Measurements from ENCODE around the gene TMEM17.

Gene TMEM17

DNA sequence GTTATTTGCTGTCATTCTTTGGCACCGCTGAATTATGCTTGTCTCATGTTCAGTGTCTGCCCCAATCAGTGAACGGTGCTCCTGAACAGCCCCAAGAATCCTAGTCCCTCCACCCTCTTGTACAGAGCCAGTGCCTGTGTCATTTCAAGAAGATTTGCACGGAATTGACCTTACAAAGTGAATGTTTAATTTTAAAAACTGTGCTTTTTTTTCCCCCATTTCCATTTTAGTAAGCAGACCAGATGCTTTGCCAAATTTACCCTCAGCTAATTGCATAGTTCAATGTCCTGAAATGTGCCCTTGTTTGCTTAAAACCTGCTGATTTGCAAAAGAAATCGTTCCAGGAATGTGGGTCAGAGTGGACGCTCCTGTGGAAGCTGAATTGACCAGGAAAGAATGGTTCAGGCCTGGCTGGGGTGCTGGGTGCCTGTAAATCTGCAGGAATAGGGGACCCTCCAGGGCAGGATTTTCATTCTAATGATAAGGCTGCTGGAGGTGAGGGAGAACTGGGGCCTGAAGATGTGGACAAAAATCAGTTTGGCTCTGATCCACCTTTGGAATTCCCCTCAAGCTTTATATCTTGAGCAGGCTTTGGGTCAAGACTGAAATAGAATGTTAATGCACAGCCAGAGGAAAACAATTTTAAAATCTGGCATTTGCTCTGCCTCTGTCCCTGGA lies 20.1 kb downstream of the TMEM17 start:
- H3K9me3 ChIP-seq (ENCODE audit: control insufficient read depth in 1 of 2, low read length in 2 of 2): no peaks in the 10 kb centered on the region
- peaks cover 0 to 30% of the 10 kb centered on the region in 2 donors for H3K4me1 ChIP-seq (ENCODE audit: control insufficient read depth in 1 of 2, insufficient read depth in 2 of 2, low read length in 2 of 2)
- H3K4me3 ChIP-seq (ENCODE audit: low read depth in 1 of 2, low read length in 2 of 2): no peak overlapping the region
- no peak overlapping the region for H3K27ac ChIP-seq (ENCODE audit: low read length)
- H3K36me3 ChIP-seq (ENCODE audit: control insufficient read depth in 1 of 2, insufficient read depth in 2 of 2, low read length in 2 of 2): no peaks in the 10 kb centered on the region
- no peaks in the 10 kb centered on the region for H3K27me3 ChIP-seq (ENCODE audit: low read depth, low read length)

- Histone ChIP-seq H3K4me3 (ENCODE audit: low read depth in 1 of 2, low read length in 2 of 2) (no peak overlapping the region), H3K36me3 (ENCODE audit: control insufficient read depth in 1 of 2, insufficient read depth in 2 of 2, low read length in 2 of 2) (no peaks in the 10 kb centered on the region), H3K27me3 (ENCODE audit: low read depth, low read length) (no peaks in the 10 kb centered on the region), H3K27ac (ENCODE audit: low read length) (no peak overlapping the region), H3K9me3 (ENCODE audit: control insufficient read depth in 1 of 2, low read length in 2 of 2) (no peaks in the 10 kb centered on the region), H3K4me1 (ENCODE audit: control insufficient read depth in 1 of 2, insufficient read depth in 2 of 2, low read length in 2 of 2) (peaks cover 0 to 18% of the 10 kb centered on the region in 2 donors)
Observed at GRCh38 chr2:62482558-62483352, 23.2 kb downstream of the TMEM17 start.

- no peak overlapping the region for H3K27ac ChIP-seq (ENCODE audit: low read length)
- H3K36me3 ChIP-seq (ENCODE audit: control insufficient read depth in 1 of 2, insufficient read depth in 2 of 2, low read length in 2 of 2): no peaks in the 10 kb centered on the region
- H3K27me3 ChIP-seq (ENCODE audit: low read depth, low read length): no peaks in the 10 kb centered on the region
- no peak overlapping the region for H3K4me3 ChIP-seq (ENCODE audit: low read depth in 1 of 2, low read length in 2 of 2)
- H3K4me1 ChIP-seq (ENCODE audit: control insufficient read depth in 1 of 2, insufficient read depth in 2 of 2, low read length in 2 of 2): peaks cover 4 to 19% of the 10 kb centered on the region in 2 donors
- no peaks in the 10 kb centered on the region for H3K9me3 ChIP-seq (ENCODE audit: control insufficient read depth in 1 of 2, low read length in 2 of 2)
Observed at GRCh38 chr2:62479917-62480316, 26.1 kb downstream of the TMEM17 start.

GRCh38 chr2:62478093-62478580 lies 27.9 kb downstream of the TMEM17 start:
- Histone ChIP-seq H3K27me3 (ENCODE audit: low read depth, low read length) (no peaks in the 10 kb centered on the region), H3K27ac (ENCODE audit: low read length) (no peak overlapping the region), H3K4me3 (ENCODE audit: low read depth in 1 of 2, low read length in 2 of 2) (no peak overlapping the region), H3K36me3 (ENCODE audit: control insufficient read depth in 1 of 2, insufficient read depth in 2 of 2, low read length in 2 of 2) (no peaks in the 10 kb centered on the region), H3K9me3 (ENCODE audit: control insufficient read depth in 1 of 2, low read length in 2 of 2) (no peaks in the 10 kb centered on the region), H3K4me1 (ENCODE audit: control insufficient read depth in 1 of 2, insufficient read depth in 2 of 2, low read length in 2 of 2) (peaks cover 4 to 31% of the 10 kb centered on the region in 2 donors)

DNA sequence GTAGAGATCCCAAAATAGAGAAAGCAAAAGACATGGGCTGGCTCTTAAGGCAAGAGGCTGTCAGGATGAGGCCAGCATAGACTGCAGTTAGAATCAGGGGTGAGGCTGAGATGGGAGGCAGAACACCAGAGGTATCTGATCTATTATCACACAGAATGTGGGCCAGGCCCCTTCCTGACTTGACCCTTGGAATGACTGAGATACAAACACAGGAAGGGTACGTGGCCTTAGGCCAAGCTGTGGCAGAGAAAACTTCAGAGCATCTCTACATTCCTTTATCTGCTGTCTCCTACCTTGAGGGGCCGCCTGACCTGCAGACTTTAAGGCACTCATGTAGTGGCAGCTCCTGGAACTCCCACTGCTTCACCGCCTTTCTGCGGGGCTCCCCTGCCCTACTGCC lies 28.4 kb downstream of the TMEM17 start:
- H3K27ac ChIP-seq (ENCODE audit: low read length): no peak overlapping the region
- H3K4me3 ChIP-seq (ENCODE audit: low read depth in 1 of 2, low read length in 2 of 2): no peak overlapping the region
- H3K27me3 ChIP-seq (ENCODE audit: low read depth, low read length): no peaks in the 10 kb centered on the region
- no peaks in the 10 kb centered on the region for H3K9me3 ChIP-seq (ENCODE audit: control insufficient read depth in 1 of 2, low read length in 2 of 2)
- H3K36me3 ChIP-seq (ENCODE audit: control insufficient read depth in 1 of 2, insufficient read depth in 2 of 2, low read length in 2 of 2): no peaks in the 10 kb centered on the region
- H3K4me1 ChIP-seq (ENCODE audit: control insufficient read depth in 1 of 2, insufficient read depth in 2 of 2, low read length in 2 of 2): peaks cover 4 to 33% of the 10 kb centered on the region in 2 donors

DNA sequence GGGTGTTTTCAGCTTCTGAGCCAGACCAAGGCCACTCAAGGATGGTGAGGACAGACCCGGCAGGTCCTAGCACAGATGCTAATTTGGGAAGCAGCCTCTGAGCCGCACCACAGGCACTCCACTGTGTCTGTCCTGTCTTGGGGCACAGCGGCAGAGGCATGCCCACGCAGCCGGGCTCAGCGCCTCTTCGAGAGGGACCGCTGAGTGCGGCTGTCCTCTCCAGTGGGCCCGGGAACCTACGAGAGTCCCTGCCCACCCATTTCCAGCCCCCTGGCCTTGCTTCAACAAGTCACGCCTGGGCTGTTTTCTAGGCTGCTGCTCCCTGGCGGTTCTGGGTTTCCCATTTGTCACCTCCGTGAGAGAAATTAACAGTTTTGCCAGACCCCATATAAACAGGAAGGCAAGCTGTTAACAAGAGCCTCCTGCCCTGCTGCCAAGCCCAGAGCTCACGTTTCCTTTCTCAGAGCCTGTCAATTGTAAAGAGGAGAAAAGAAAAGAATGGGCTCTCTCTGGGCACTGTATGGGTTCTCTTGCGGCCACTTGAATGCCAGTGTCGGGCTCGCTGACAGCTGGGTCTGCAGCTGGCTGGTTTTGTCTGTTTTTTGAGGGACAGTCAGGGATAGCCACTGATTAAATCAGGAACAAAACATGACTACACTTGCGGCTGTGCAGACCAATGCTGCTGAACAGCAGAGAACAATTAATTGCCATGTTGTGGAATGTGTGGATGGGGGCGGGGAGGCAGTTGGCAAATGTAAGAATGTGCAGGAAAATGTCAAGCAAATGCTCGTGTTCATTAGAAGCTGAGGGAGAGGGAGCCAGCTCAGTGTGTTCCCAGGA lies 30.6 kb downstream of the TMEM17 start:
- Histone ChIP-seq H3K27ac (ENCODE audit: low read length) (peak overlapping the region; percentile 6), H3K27me3 (ENCODE audit: low read depth, low read length) (no peaks in the 10 kb centered on the region), H3K4me1 (ENCODE audit: control insufficient read depth in 1 of 2, insufficient read depth in 2 of 2, low read length in 2 of 2) (peaks cover 4 to 37% of the 10 kb centered on the region in 2 donors), H3K4me3 (ENCODE audit: low read depth in 1 of 2, low read length in 2 of 2) (peak overlapping the region; percentile 41), H3K9me3 (ENCODE audit: control insufficient read depth in 1 of 2, low read length in 2 of 2) (no peaks in the 10 kb centered on the region), H3K36me3 (ENCODE audit: control insufficient read depth in 1 of 2, insufficient read depth in 2 of 2, low read length in 2 of 2) (no peaks in the 10 kb centered on the region)

GRCh38 chr2:62474176-62474575 lies 31.8 kb downstream of the TMEM17 start:
- H3K4me1 ChIP-seq (ENCODE audit: control insufficient read depth in 1 of 2, insufficient read depth in 2 of 2, low read length in 2 of 2): peaks cover 4 to 46% of the 10 kb centered on the region in 2 donors
- H3K27me3 ChIP-seq (ENCODE audit: low read depth, low read length): no peaks in the 10 kb centered on the region
- peak overlapping the region in 1 of 2 donors; percentile 41 for H3K4me3 ChIP-seq (ENCODE audit: low read depth in 1 of 2, low read length in 2 of 2)
- H3K9me3 ChIP-seq (ENCODE audit: control insufficient read depth in 1 of 2, low read length in 2 of 2): no peaks in the 10 kb centered on the region
- no peak overlapping the region for H3K27ac ChIP-seq (ENCODE audit: low read length)
- no peaks in the 10 kb centered on the region for H3K36me3 ChIP-seq (ENCODE audit: control insufficient read depth in 1 of 2, insufficient read depth in 2 of 2, low read length in 2 of 2)

GRCh38 chr2:62473246-62473827 lies 32.7 kb downstream of the TMEM17 start:
- Histone ChIP-seq H3K27me3 (ENCODE audit: low read depth, low read length) (no peaks in the 10 kb centered on the region), H3K27ac (ENCODE audit: low read length) (no peak overlapping the region), H3K36me3 (ENCODE audit: control insufficient read depth in 1 of 2, insufficient read depth in 2 of 2, low read length in 2 of 2) (no peaks in the 10 kb centered on the region), H3K4me1 (ENCODE audit: control insufficient read depth in 1 of 2, insufficient read depth in 2 of 2, low read length in 2 of 2) (peaks cover 4 to 46% of the 10 kb centered on the region in 2 donors), H3K4me3 (ENCODE audit: low read depth in 1 of 2, low read length in 2 of 2) (no peak overlapping the region), H3K9me3 (ENCODE audit: control insufficient read depth in 1 of 2, low read length in 2 of 2) (no peaks in the 10 kb centered on the region)

DNA sequence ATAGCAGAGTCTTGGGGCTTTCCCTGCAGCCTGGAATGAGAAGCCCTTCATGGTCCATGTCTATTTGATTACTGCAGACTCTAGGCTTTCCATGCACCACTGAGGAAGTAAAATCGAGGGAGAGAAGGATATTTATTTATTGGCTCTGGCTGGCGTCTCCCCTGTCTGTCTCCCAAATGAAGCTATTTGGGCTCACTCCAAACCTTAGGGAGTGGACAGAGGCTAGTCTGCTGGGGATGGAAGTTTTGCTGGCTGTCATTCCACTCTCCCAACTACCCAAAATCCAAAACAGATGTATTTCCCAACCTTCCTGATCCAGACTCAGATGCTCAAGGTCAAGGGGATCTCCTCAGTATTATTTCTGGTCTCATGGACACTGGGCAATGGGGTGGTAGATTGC lies 33.7 kb downstream of the TMEM17 start:
- no peaks in the 10 kb centered on the region for H3K9me3 ChIP-seq (ENCODE audit: control insufficient read depth in 1 of 2, low read length in 2 of 2)
- no peak overlapping the region for H3K27ac ChIP-seq (ENCODE audit: low read length)
- no peak overlapping the region for H3K4me3 ChIP-seq (ENCODE audit: low read depth in 1 of 2, low read length in 2 of 2)
- H3K4me1 ChIP-seq (ENCODE audit: control insufficient read depth in 1 of 2, insufficient read depth in 2 of 2, low read length in 2 of 2): peaks cover 4 to 50% of the 10 kb centered on the region in 2 donors
- H3K36me3 ChIP-seq (ENCODE audit: control insufficient read depth in 1 of 2, insufficient read depth in 2 of 2, low read length in 2 of 2): no peaks in the 10 kb centered on the region
- no peaks in the 10 kb centered on the region for H3K27me3 ChIP-seq (ENCODE audit: low read depth, low read length)

- Histone ChIP-seq H3K4me1 (ENCODE audit: control insufficient read depth in 1 of 2, insufficient read depth in 2 of 2, low read length in 2 of 2) (peaks cover 4 to 50% of the 10 kb centered on the region in 2 donors), H3K27ac (ENCODE audit: low read length) (no peak overlapping the region), H3K27me3 (ENCODE audit: low read depth, low read length) (no peaks in the 10 kb centered on the region), H3K4me3 (ENCODE audit: low read depth in 1 of 2, low read length in 2 of 2) (no peak overlapping the region), H3K36me3 (ENCODE audit: control insufficient read depth in 1 of 2, insufficient read depth in 2 of 2, low read length in 2 of 2) (no peaks in the 10 kb centered on the region), H3K9me3 (ENCODE audit: control insufficient read depth in 1 of 2, low read length in 2 of 2) (no peaks in the 10 kb centered on the region)
Observed at GRCh38 chr2:62471816-62472215, 34.2 kb downstream of the TMEM17 start.

GRCh38 chr2:62471404-62471803 lies 34.6 kb downstream of the TMEM17 start:
- Histone ChIP-seq H3K4me3 (ENCODE audit: low read depth in 1 of 2, low read length in 2 of 2) (no peak overlapping the region), H3K27ac (ENCODE audit: low read length) (no peak overlapping the region), H3K36me3 (ENCODE audit: control insufficient read depth in 1 of 2, insufficient read depth in 2 of 2, low read length in 2 of 2) (no peaks in the 10 kb centered on the region), H3K9me3 (ENCODE audit: control insufficient read depth in 1 of 2, low read length in 2 of 2) (no peaks in the 10 kb centered on the region), H3K4me1 (ENCODE audit: control insufficient read depth in 1 of 2, insufficient read depth in 2 of 2, low read length in 2 of 2) (peaks cover 4 to 46% of the 10 kb centered on the region in 2 donors), H3K27me3 (ENCODE audit: low read depth, low read length) (no peaks in the 10 kb centered on the region)

Data from muscle layer of duodenum (tissue), 2 donors.